ENCODE data around the gene PRCC. TPM values are rescaled to one million over a fixed set of nuclear protein-coding genes. Genes with fewer than 3 reads are reported as not detected.

Gene PRCC
- total and polyA plus RNA-seq, 2 of the 4 experiments (the other 2 are of a cell fraction) = 10.6 to 59.6 TPM

DNA sequence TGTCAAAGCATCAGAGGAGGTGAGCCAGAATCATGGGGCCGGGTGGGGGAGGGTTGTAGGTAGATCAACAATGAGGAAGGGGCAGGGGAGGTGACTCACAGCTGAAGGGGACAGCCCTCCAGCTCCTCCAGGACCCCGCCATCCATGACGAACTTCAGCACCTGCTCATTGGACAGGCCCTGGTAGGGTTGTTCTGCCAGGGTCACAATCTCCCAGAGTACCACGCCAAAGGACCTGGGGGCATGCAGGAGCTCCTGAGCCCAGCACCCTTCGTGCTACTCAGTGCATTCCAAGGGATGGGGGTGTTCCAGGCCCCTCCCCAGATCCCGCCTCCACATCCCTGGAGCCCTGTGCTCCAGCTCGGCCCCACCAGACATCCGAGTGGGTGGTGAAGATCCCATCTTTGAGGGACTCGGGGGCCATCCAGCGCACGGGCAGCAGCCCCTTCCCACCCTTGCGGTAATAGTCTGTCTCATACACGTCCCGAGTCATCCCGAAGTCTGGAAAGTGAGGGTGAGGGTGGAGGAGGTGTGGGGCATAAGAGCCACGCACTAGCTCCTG lies 74.0 kb downstream of the PRCC start:
- no TSS peak for BruUV-seq (replicated peaks)
- intact Hi-C loops (cut with micrococcal nuclease) = no loop called here
- H2BK120ac ChIP-seq (ENCODE audit: low read depth, low read length) = no peak overlapping the region
- H3K9ac ChIP-seq (ENCODE audit: low read depth, low read length) = no peak overlapping the region
- no peak overlapping the region for H3K56ac ChIP-seq (ENCODE audit: extremely low read depth, insufficient read depth, low read length)
- no peak overlapping the region for H2BK20ac ChIP-seq (ENCODE audit: low read depth, low read length)
- ATAC-seq (ENCODE audit: low read depth) (no peak), DNase-seq (no peak)
- POLR2A ChIA-PET (ENCODE audit: unreplicated experiment) = no interaction called here
- no peaks in the 10 kb centered on the region for H3K9me1 ChIP-seq (ENCODE audit: insufficient read depth, low read length)
- H3K4ac ChIP-seq (ENCODE audit: low read depth, low read length) = no peak overlapping the region
- H3K23ac ChIP-seq (ENCODE audit: low read depth, low read length) = no peak overlapping the region
- H4K20me1 ChIP-seq (ENCODE audit: insufficient read depth, low read length) = no peaks in the 10 kb centered on the region; the same call in none of the 2 replicates
- no peaks in the 10 kb centered on the region for H3K79me1 ChIP-seq (ENCODE audit: low read depth in 1 of 2, low read length in 2 of 2)
- peaks cover 84% of the 10 kb centered on the region for H3K27me3 ChIP-seq (ENCODE audit: control insufficient read depth, insufficient read depth, low read length)
- H2AK5ac ChIP-seq (ENCODE audit: low read depth, low read length) = no peak overlapping the region
- dilution Hi-C loops (cut with HindIII; ENCODE audit: low sequenced_read_pairs, unreplicated experiment) = no loop called here
- no peaks in the 10 kb centered on the region; the same call in 1 of the 2 replicates for H3K4me1 ChIP-seq (ENCODE audit: control insufficient read depth, insufficient read depth, low read length)
- no peak overlapping the region for H4K91ac ChIP-seq (ENCODE audit: insufficient read depth, low read depth, low read length)
- no peaks in the 10 kb centered on the region for H3K36me3 ChIP-seq (ENCODE audit: control insufficient read depth, insufficient read depth, low read length)
- H3K27ac ChIP-seq (ENCODE audit: insufficient read depth, low read length) = no peak overlapping the region
- H3K9me3 ChIP-seq (ENCODE audit: control insufficient read depth, insufficient read depth, low read length) = no peaks in the 10 kb centered on the region; the same call in 1 of the 2 replicates
- no peak overlapping the region for H2AFZ ChIP-seq (replicated peaks; ENCODE audit: low read length, poor library complexity)
- no peak overlapping the region for H2AK9ac ChIP-seq (replicated peaks; ENCODE audit: low read depth, low read length, poor library complexity)
- no peak overlapping the region for H3K18ac ChIP-seq (ENCODE audit: low read depth, low read length)
- WGBS, 2 experiments (ENCODE audit: extremely low coverage in 2 of 2, insufficient read length in 1 of 2) = no CpG with 5 or more reads among the region's 16 CpGs
- in situ Hi-C loops (cut with MboI; ENCODE audit: low sequenced_read_pairs) = no loop called here
- no peak overlapping the region for H4K8ac ChIP-seq (ENCODE audit: low read depth in 2 of 2, low read length in 2 of 2)
- TF ChIP-seq POLR2A (IDR thresholded peaks at IDR 0.05; ENCODE audit: low read depth, low read length) (no peak), RFX5 (IDR thresholded peaks at IDR 0.05; ENCODE audit: low read depth, low read length) (no peak), MAZ (IDR thresholded peaks at IDR 0.05; ENCODE audit: borderline replicate concordance, low read depth, low read length) (no peak), MAFK (IDR thresholded peaks at IDR 0.05; ENCODE audit: low read depth, low read length) (no peak), MXI1 (IDR thresholded peaks at IDR 0.05; ENCODE audit: borderline replicate concordance, low read depth, low read length) (no peak), NFE2L2 (IDR thresholded peaks at IDR 0.05; ENCODE audit: low read depth, low read length) (no peak), SMC3 (IDR thresholded peaks at IDR 0.05; ENCODE audit: low read depth, low read length) (no peak)
- TF ChIP-seq, protein P1, sequence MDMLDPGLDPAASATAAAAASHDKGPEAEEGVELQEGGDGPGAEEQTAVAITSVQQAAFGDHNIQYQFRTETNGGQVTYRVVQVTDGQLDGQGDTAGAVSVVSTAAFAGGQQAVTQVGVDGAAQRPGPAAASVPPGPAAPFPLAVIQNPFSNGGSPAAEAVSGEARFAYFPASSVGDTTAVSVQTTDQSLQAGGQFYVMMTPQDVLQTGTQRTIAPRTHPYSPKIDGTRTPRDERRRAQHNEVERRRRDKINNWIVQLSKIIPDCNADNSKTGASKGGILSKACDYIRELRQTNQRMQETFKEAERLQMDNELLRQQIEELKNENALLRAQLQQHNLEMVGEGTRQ (IDR thresholded peaks at IDR 0.05; ENCODE audit: low read depth, low read length) = no peak
- TF ChIP-seq, protein P2, sequence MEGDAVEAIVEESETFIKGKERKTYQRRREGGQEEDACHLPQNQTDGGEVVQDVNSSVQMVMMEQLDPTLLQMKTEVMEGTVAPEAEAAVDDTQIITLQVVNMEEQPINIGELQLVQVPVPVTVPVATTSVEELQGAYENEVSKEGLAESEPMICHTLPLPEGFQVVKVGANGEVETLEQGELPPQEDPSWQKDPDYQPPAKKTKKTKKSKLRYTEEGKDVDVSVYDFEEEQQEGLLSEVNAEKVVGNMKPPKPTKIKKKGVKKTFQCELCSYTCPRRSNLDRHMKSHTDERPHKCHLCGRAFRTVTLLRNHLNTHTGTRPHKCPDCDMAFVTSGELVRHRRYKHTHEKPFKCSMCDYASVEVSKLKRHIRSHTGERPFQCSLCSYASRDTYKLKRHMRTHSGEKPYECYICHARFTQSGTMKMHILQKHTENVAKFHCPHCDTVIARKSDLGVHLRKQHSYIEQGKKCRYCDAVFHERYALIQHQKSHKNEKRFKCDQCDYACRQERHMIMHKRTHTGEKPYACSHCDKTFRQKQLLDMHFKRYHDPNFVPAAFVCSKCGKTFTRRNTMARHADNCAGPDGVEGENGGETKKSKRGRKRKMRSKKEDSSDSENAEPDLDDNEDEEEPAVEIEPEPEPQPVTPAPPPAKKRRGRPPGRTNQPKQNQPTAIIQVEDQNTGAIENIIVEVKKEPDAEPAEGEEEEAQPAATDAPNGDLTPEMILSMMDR (conservative IDR thresholded peaks at IDR 0.05; ENCODE audit: low read depth, low read length) = no peak
- no peak overlapping the region for H3K4me2 ChIP-seq (ENCODE audit: low read depth, low read length)
- H3K4me3 ChIP-seq (ENCODE audit: insufficient read depth, low read depth, low read length) = no peak overlapping the region
- H2BK15ac ChIP-seq (ENCODE audit: low read depth, low read length) = no peak overlapping the region
- H3K14ac ChIP-seq (replicated peaks; ENCODE audit: low read depth, low read length) = no peak overlapping the region
- no peak overlapping the region for H2BK5ac ChIP-seq (ENCODE audit: low read depth, low read length, poor library complexity, severe bottlenecking)
- no peak overlapping the region for H4K5ac ChIP-seq (ENCODE audit: low read depth, low read length)
- CTCF ChIA-PET = interaction anchor here (1.3 kb wide), 1 partner anchor 18 kb away, joined by 4 read pairs; no protein-coding TSS in a partner anchor

Measured in IMR-90 (cell line).